Neural cell (in vitro differentiated cells): ENCODE results near the gene ALDH1L1. TPM values are rescaled to one million over a fixed set of nuclear protein-coding genes. Genes with fewer than 3 reads are reported as not detected.

Experiments
- H2AFZ ChIP-seq: fragments of 200-600, 300-800 bp; sonication (generic), shearing (Covaris generic); 2 replicates; pipeline ENCODE4 v1.6.0; 2014; ENCODE audit warnings: low read depth, mild to moderate bottlenecking, antibody characterized with exemption, low read length, moderate library complexity
- H3F3A ChIP-seq: fragments of 200-600 bp; shearing (Covaris generic); 2 replicates; pipeline ENCODE4 v1.6.1; 2016; ENCODE audit warnings: mild to moderate bottlenecking, moderate library complexity, mixed read lengths, antibody characterized with exemption, low read length; ENCODE audit not compliant: insufficient read depth, poor library complexity, severe bottlenecking
- H3K27ac ChIP-seq: fragments of 200-600, 300-800 bp; sonication (generic), shearing (Covaris generic); 2 replicates; pipeline ENCODE4 v1.5.1; 2014; ENCODE audit warnings: mild to moderate bottlenecking, low read length, moderate library complexity
- H3K27me3 ChIP-seq: fragments of 300-800, 200-600 bp; sonication (generic), shearing (Covaris generic); 2 replicates; pipeline ENCODE4 v1.6.0; 2014; ENCODE audit warnings: mild to moderate bottlenecking, low read depth, low read length, moderate library complexity; ENCODE audit not compliant: insufficient read depth
- H3K36me3 ChIP-seq: fragments of 300-800, 200-600 bp; sonication (generic), shearing (Covaris generic); 2 replicates; pipeline ENCODE4 v1.5.1; 2014; ENCODE audit warnings: mild to moderate bottlenecking, antibody characterized with exemption, low read length, moderate library complexity; ENCODE audit not compliant: insufficient read depth
- H3K4me2 ChIP-seq: fragments of 300-800, 200-600 bp; sonication (generic), shearing (Covaris generic); 2 replicates; pipeline ENCODE4 v1.6.0; 2014; ENCODE audit warnings: mild to moderate bottlenecking, low read length
- H3K4me3 ChIP-seq: fragments of 300-800, 200-600 bp; sonication (generic), shearing (Covaris generic); 2 replicates; pipeline ENCODE4 v1.5.1; 2014; ENCODE audit warnings: mild to moderate bottlenecking, low read length, moderate library complexity
- H3K79me2 ChIP-seq: fragments of 200-600 bp; shearing (Covaris generic); replicated peaks from 2 replicates; pipeline ENCODE4 v1.6.0; 2014; ENCODE audit warnings: mild to moderate bottlenecking, low read length, moderate library complexity; ENCODE audit not compliant: insufficient read depth
- H3K9ac ChIP-seq: fragments of 300-800, 200-600 bp; sonication (generic), shearing (Covaris generic); 2 replicates; pipeline ENCODE4 v1.6.1; 2016; ENCODE audit warnings: mild to moderate bottlenecking, low read length, mixed read lengths
- H3K9me2 ChIP-seq: fragments of 200-600 bp; shearing (Covaris generic); 2 replicates; pipeline ENCODE4 v1.6.1; 2016; ENCODE audit warnings: mild to moderate bottlenecking, low read length, mixed read lengths; ENCODE audit not compliant: insufficient read depth
- H3K9me3 ChIP-seq: fragments of 200-600, 300-800 bp; sonication (generic), shearing (Covaris generic); 2 replicates; pipeline ENCODE4 v1.6.1; 2016; ENCODE audit warnings: mild to moderate bottlenecking, mixed run types, low read length, moderate library complexity, mixed read lengths
- H4K20me1 ChIP-seq: fragments of 200-600 bp; shearing (Covaris generic); 2 replicates; pipeline ENCODE4 v1.6.1; 2016; ENCODE audit warnings: mild to moderate bottlenecking, mixed run types; ENCODE audit not compliant: insufficient read depth
- EP300 ChIP-seq: fragments of 450-650 bp; conservative IDR thresholded peaks from 2 replicates; pipeline ENCODE4 v1.6.1; 2014; ENCODE audit warnings: antibody characterized with exemption, mild to moderate bottlenecking, moderate library complexity; ENCODE audit not compliant: poor library complexity, severe bottlenecking
- EZH2 ChIP-seq: fragments of 200-600, 300-800 bp; shearing (Covaris generic), sonication (generic); IDR thresholded peaks from 2 replicates; pipeline ENCODE4 v1.6.1; 2014; ENCODE audit warnings: antibody characterized with exemption, low read length, borderline replicate concordance, mild to moderate bottlenecking; ENCODE audit not compliant: insufficient read depth, poor library complexity, severe bottlenecking
- MXI1 ChIP-seq: fragments of 450-650 bp; conservative IDR thresholded peaks from 2 replicates; pipeline ENCODE4 v1.6.1; 2014; ENCODE audit warnings: antibody characterized with exemption, mild to moderate bottlenecking; ENCODE audit not compliant: poor library complexity, severe bottlenecking
- POLR2AphosphoS5 ChIP-seq: IDR thresholded peaks from 2 replicates; pipeline ENCODE4 v1.6.1; 2012
- RAD21 ChIP-seq: fragments of 450-650 bp; conservative IDR thresholded peaks from 2 replicates; pipeline ENCODE4 v1.6.1; 2014; ENCODE audit warnings: antibody characterized with exemption, mild to moderate bottlenecking, moderate library complexity
- SMC3 ChIP-seq: fragments of 450-650 bp; conservative IDR thresholded peaks from 2 replicates; pipeline ENCODE4 v1.6.1; 2014; ENCODE audit warnings: antibody characterized with exemption, mild to moderate bottlenecking, moderate library complexity; ENCODE audit not compliant: poor library complexity
- TAF1 ChIP-seq: IDR thresholded peaks from 2 replicates; pipeline ENCODE4 v1.6.1; 2012; ENCODE audit warnings: low read depth
- polyA plus RNA-seq: library from polyadenylated mRNA; depleted of rRNA; stranded (reverse); fragments of >200 nt; gene quantifications from 2 replicates; pipeline ENCODE4 v1.2.3, GENCODE V29; 2014
- TF ChIP-seq, protein P1 (sequence below): IDR thresholded peaks from 2 replicates; pipeline ENCODE4 v1.6.1; 2012; ENCODE audit warnings: borderline replicate concordance
- TF ChIP-seq, protein P2 (sequence below): fragments of 450-650 bp; IDR thresholded peaks from 2 replicates; pipeline ENCODE4 v1.5.1; 2014; ENCODE audit warnings: antibody characterized with exemption, mild to moderate bottlenecking, moderate library complexity; ENCODE audit not compliant: poor library complexity, severe bottlenecking

ALDH1L1 gene
- polyA plus RNA-seq, 1 donor from 2014 or later = not detected

DNA sequence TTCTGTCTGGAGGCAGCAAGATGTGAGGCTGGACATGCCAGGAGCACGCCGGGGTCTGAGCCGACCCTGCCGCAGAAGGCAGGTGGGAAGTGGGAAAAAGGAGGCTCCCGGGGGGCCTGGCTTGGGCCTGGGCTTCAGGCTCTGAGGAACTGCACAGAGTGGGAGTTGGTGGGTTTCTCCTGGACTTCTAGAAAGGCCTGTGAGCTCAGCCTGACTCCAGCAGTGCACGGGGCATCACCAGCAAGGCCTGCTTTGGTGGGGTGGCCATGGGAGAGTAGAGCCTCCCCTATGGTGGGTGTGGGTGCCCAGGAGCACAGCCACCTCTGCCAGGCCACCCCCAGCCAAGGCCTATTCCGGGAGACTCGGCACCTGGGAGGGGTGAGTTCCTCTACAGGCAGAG lies 78.4 kb downstream of the ALDH1L1 start:
- Histone ChIP-seq H3K4me3 (no peak overlapping the region), H4K20me1 (no peaks in the 10 kb centered on the region), H3K9me3 (no peaks in the 10 kb centered on the region), H3F3A (no peaks in the 10 kb centered on the region), H2AFZ (no peak overlapping the region), H3K27me3 (no peaks in the 10 kb centered on the region), H3K79me2 (no peaks in the 10 kb centered on the region), H3K36me3 (no peaks in the 10 kb centered on the region), H3K9me2 (no peaks in the 10 kb centered on the region), H3K27ac (no peak overlapping the region), H3K9ac (no peak overlapping the region), H3K4me2 (no peak overlapping the region)
- TF ChIP-seq MXI1 (no peak), TAF1 (no peak), POLR2AphosphoS5 (no peak), RAD21 (no peak), EZH2 (no peak), SMC3 (no peak), EP300 (no peak)
- TF ChIP-seq, protein P1, sequence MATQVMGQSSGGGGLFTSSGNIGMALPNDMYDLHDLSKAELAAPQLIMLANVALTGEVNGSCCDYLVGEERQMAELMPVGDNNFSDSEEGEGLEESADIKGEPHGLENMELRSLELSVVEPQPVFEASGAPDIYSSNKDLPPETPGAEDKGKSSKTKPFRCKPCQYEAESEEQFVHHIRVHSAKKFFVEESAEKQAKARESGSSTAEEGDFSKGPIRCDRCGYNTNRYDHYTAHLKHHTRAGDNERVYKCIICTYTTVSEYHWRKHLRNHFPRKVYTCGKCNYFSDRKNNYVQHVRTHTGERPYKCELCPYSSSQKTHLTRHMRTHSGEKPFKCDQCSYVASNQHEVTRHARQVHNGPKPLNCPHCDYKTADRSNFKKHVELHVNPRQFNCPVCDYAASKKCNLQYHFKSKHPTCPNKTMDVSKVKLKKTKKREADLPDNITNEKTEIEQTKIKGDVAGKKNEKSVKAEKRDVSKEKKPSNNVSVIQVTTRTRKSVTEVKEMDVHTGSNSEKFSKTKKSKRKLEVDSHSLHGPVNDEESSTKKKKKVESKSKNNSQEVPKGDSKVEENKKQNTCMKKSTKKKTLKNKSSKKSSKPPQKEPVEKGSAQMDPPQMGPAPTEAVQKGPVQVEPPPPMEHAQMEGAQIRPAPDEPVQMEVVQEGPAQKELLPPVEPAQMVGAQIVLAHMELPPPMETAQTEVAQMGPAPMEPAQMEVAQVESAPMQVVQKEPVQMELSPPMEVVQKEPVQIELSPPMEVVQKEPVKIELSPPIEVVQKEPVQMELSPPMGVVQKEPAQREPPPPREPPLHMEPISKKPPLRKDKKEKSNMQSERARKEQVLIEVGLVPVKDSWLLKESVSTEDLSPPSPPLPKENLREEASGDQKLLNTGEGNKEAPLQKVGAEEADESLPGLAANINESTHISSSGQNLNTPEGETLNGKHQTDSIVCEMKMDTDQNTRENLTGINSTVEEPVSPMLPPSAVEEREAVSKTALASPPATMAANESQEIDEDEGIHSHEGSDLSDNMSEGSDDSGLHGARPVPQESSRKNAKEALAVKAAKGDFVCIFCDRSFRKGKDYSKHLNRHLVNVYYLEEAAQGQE = no peak
- TF ChIP-seq, protein P2, sequence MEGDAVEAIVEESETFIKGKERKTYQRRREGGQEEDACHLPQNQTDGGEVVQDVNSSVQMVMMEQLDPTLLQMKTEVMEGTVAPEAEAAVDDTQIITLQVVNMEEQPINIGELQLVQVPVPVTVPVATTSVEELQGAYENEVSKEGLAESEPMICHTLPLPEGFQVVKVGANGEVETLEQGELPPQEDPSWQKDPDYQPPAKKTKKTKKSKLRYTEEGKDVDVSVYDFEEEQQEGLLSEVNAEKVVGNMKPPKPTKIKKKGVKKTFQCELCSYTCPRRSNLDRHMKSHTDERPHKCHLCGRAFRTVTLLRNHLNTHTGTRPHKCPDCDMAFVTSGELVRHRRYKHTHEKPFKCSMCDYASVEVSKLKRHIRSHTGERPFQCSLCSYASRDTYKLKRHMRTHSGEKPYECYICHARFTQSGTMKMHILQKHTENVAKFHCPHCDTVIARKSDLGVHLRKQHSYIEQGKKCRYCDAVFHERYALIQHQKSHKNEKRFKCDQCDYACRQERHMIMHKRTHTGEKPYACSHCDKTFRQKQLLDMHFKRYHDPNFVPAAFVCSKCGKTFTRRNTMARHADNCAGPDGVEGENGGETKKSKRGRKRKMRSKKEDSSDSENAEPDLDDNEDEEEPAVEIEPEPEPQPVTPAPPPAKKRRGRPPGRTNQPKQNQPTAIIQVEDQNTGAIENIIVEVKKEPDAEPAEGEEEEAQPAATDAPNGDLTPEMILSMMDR = no peak

DNA sequence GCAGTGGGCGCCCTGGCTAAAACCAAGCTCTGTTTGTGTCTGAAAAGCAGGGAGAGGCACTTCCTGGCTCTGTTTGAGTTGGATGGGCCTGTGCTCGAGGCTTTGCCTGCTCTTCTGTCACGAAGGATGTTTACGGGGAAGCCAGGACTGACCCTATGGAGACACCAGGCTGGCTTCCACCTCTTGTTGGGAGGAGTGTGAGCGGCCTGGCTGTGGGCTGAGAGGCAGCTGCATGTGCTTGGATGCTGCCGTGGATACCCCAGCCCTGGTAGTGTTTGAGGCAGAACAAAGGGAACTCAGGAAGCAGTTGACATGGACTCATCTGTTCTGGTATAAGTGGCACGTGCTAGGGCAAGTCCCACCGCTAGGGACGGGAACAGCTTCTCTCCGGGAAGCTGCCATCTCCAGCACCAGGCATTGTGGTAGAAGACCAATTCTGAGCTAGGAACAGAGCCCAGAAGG lies 78.8 kb downstream of the ALDH1L1 start:
- no peaks in the 10 kb centered on the region for H3K9me3 ChIP-seq
- no peaks in the 10 kb centered on the region for H3K9me2 ChIP-seq
- no peak overlapping the region for H3K27ac ChIP-seq

More for the DNA sequence above, 78.8 kb downstream of the ALDH1L1 start:
- Histone ChIP-seq H3K27me3 (no peaks in the 10 kb centered on the region), H3K79me2 (no peaks in the 10 kb centered on the region), H3K4me3 (no peak overlapping the region), H3K4me2 (no peak overlapping the region), H2AFZ (no peak overlapping the region), H3K9ac (no peak overlapping the region), H3F3A (no peaks in the 10 kb centered on the region), H3K36me3 (no peaks in the 10 kb centered on the region), H4K20me1 (no peaks in the 10 kb centered on the region)
- TF ChIP-seq MXI1 (no peak), EZH2 (no peak), EP300 (no peak), TAF1 (no peak), SMC3 (no peak), POLR2AphosphoS5 (no peak), RAD21 (no peak)
- TF ChIP-seq, protein P2 = no peak
- TF ChIP-seq, protein P1 = no peak
